Right lobe of liver (tissue), 6 donors: ENCODE data around the gene SH3BGRL3. TPM values are rescaled to one million over a fixed set of nuclear protein-coding genes. Genes with fewer than 3 reads are reported as not detected.

ENCODE experiments used
- ATAC-seq, 4 donors: fragments of 200-7000 bp; cut with Tn5 transposase; one replicate each; pipeline ENCODE4 v1.9.1; 2020; ENCODE audit warnings: mild to moderate bottlenecking in 4 of 4, moderate library complexity in 4 of 4
- DNase-seq, 3 donors: peaks; one replicate each; pipeline ENCODE4 v3.0.0-alpha.2; 2020
- H3K27ac ChIP-seq, 3 donors: fragments of 200-600 bp; one replicate each; pipeline ENCODE4 v1.8.0; 2022
- H3K27me3 ChIP-seq, 2 donors: fragments of 200-600 bp; one replicate each; pipeline ENCODE4 v1.8.0; 2022
- H3K36me3 ChIP-seq, 4 donors: fragments of 200-600 bp; sonication (generic) in 1 of 4; one replicate each; pipeline versions ENCODE4 v1.5.1 to v1.8.0; 2017 to 2022; ENCODE audit warnings: control low read depth in 1 of 4
- H3K4me1 ChIP-seq, 4 donors: fragments of 200-600 bp; sonication (generic) in 1 of 4; one replicate each; pipeline versions ENCODE4 v1.5.1 to v1.8.0; 2017 to 2022; ENCODE audit warnings: control low read depth in 1 of 4
- H3K4me3 ChIP-seq, 3 donors: fragments of 200-600 bp; one replicate each; pipeline ENCODE4 v1.8.0; 2022
- H3K9me3 ChIP-seq, 4 donors: fragments of 200-600 bp; sonication (generic) in 1 of 4; one replicate each; pipeline versions ENCODE4 v1.5.1 to v1.8.0; 2017 to 2022; ENCODE audit warnings: control low read depth in 1 of 4
- POLR2A ChIP-seq: fragments of 450-650 bp; IDR thresholded peaks from one replicate; pipeline ENCODE4 v1.6.1; 2017; ENCODE audit warnings: antibody characterized with exemption, mild to moderate bottlenecking
- WGBS: methylation state at CpG from one replicate; pipeline ENCODE4 v1.1.6; 2018; ENCODE audit warnings: low coverage, low lambda C conversion rate; ENCODE audit not compliant: insufficient coverage; ENCODE audit errors: missing lambda C conversion rate; 5-methylcytosine and 5-hydroxymethylcytosine counted together
- intact Hi-C, 2 donors: fragments of 100-400 bp; cut with DNase I; formaldehyde crosslinking; loops; one replicate each; pipeline versions ENCODE4 v1.11.2 to v1.14.1; 2022
- total RNA-seq, 6 experiments: library from RNA; depleted of rRNA in 2 of 6; stranded (reverse); fragments of >200 nt in 2 of 6; fragmentation: NEBNext Ultra II Directional in 3 of 6; extraction: Animal tissue kit (Norgen Biotek cat#: 25700) in 3 of 6; gene quantifications; one replicate each; pipeline versions ENCODE4 v1.1.0 to v1.2.4, GENCODE V29; 2016 to 2023
- TF ChIP-seq, protein P1 (sequence below), 4 donors: fragments of 200-600 bp in 3 of 4; fragments of 450-650 bp in 1 of 4; IDR thresholded peaks; one replicate each; pipeline versions ENCODE4 v1.5.1 to v1.8.0; 2016 to 2022; ENCODE audit warnings: antibody characterized with exemption in 4 of 4, mild to moderate bottlenecking in 2 of 4
- donor health status: DM: no; HTN: yes; CAD: no.
- donor health status: DM: no; HTN: no; CAD: no.
- donor health status: DM: no; HTN: no; CAD: no.
- donor health status: DM: no; HTN: yes; CAD: no.
- donor health status: DM: no; HTN: yes; CAD: no.

SH3BGRL3 gene
- total RNA-seq, 6 experiments from 2014 or later, result 26.3 to 61.8 (median 34.9) TPM

DNA sequence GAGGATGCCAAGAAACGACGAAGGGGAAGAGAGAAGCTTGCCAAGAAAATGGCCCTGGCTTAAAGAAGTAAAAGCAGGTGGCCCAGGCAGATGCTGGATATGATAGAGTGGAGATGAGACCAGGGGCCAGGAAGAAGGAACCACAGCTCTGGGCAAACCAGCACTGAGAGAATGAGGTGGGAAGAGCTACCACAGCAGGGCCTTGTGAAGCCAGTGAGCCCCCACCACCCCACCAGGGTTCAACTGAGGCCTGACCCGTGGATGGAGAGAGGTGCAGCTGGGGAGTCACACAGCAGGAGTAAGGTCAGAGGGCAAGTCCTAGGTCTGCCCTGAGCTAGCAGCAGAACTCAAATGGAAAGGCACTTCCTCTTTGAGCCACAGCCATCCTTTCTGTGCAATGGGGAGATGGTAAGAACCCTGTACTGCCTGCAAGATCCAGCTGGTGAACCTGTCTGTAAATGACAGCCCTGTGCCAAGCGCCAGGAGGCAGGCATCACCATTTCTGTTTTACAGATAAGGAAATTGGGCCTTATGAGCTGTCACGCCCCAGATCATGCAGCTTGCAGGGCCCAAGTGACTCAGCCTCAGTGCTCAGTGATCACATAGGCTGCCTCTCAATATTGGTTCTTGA is 8.5 kb downstream of the SH3BGRL3 start:
- intact Hi-C loops, result loop anchor here in 1 of 2 donors (10.0 kb wide), 1 partner anchor 76 kb away; no protein-coding TSS in a partner anchor
- no peak for TF ChIP-seq POLR2A
- Histone ChIP-seq H3K36me3 (no peaks in the 10 kb centered on the region), H3K4me1 (peaks cover 0 to 10% (median 0%) of the 10 kb centered on the region in 4 donors), H3K27me3 (no peaks in the 10 kb centered on the region), H3K4me3 (no peak overlapping the region), H3K27ac (peak overlapping the region; percentile 20 to 53 (median 31)), H3K9me3 (no peaks in the 10 kb centered on the region)
- ATAC-seq, result peak in 1 of 4 donors; percentile 4
- WGBS, result 41% methylated on average over 2 of the region's 5 CpGs
- no peak for DNase-seq

DNA sequence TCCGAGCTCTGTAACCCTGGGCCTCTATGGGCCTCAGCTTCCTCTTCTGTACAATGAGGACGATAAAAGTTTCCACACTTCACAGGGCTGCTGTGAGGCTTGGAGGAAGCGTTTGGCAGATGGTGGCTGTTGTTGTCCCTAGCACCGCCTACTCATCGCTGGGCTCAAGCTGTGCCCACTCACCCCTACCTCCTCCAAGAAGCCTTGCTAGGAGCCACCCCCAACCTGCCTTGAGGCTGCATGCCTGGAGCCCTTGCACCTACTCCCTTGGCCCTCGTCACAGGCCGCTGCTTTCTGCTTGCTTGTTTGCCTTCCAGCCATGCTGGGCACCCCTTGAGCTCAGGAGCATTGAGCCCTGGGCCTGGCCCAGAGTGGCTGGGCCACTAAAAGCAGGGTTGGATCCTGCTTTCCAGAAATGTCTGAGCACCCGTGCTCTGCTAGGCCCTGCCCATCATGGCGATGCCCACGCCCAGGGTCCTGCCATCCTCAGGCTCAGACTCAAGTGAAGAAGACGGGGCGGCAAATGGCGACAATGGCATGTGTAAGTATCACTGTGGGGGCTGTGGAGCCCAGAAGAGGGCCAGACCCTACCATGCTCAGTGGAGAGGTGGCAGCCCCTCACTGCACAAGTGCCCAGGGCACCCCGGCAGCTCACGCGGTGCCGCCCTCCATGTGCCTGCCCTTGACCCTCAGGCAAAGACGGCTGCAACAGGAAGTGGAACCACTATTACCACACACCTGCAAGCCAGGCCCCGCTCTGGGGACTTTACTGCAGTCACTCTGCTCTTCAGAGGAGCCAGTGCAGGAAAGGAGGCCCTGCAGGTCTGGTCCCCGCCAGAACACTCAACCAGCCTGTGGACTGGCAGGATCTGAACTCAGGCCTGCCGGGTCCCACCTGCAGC is 9.5 kb downstream of the SH3BGRL3 start:
- Histone ChIP-seq H3K27me3 (no peaks in the 10 kb centered on the region), H3K36me3 (no peaks in the 10 kb centered on the region), H3K4me3 (no peak overlapping the region), H3K27ac (peak overlapping the region; percentile 20 to 53 (median 31)), H3K4me1 (peaks cover 0 to 9% (median 0%) of the 10 kb centered on the region in 4 donors), H3K9me3 (no peaks in the 10 kb centered on the region)
- 78% methylated on average over 4 of the region's 21 CpGs for WGBS
- intact Hi-C loops, result loop anchor here (10.0 kb wide), 1 partner anchor 75 kb away; no protein-coding TSS in a partner anchor
- peak in 2 of 3 donors; percentile 48 for DNase-seq
- TF ChIP-seq, protein P1, sequence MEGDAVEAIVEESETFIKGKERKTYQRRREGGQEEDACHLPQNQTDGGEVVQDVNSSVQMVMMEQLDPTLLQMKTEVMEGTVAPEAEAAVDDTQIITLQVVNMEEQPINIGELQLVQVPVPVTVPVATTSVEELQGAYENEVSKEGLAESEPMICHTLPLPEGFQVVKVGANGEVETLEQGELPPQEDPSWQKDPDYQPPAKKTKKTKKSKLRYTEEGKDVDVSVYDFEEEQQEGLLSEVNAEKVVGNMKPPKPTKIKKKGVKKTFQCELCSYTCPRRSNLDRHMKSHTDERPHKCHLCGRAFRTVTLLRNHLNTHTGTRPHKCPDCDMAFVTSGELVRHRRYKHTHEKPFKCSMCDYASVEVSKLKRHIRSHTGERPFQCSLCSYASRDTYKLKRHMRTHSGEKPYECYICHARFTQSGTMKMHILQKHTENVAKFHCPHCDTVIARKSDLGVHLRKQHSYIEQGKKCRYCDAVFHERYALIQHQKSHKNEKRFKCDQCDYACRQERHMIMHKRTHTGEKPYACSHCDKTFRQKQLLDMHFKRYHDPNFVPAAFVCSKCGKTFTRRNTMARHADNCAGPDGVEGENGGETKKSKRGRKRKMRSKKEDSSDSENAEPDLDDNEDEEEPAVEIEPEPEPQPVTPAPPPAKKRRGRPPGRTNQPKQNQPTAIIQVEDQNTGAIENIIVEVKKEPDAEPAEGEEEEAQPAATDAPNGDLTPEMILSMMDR (IDR thresholded peaks at IDR 0.05), result no peak
- no peak for TF ChIP-seq POLR2A
- ATAC-seq, result peak; percentile 19 to 33 (median 27)

DNA sequence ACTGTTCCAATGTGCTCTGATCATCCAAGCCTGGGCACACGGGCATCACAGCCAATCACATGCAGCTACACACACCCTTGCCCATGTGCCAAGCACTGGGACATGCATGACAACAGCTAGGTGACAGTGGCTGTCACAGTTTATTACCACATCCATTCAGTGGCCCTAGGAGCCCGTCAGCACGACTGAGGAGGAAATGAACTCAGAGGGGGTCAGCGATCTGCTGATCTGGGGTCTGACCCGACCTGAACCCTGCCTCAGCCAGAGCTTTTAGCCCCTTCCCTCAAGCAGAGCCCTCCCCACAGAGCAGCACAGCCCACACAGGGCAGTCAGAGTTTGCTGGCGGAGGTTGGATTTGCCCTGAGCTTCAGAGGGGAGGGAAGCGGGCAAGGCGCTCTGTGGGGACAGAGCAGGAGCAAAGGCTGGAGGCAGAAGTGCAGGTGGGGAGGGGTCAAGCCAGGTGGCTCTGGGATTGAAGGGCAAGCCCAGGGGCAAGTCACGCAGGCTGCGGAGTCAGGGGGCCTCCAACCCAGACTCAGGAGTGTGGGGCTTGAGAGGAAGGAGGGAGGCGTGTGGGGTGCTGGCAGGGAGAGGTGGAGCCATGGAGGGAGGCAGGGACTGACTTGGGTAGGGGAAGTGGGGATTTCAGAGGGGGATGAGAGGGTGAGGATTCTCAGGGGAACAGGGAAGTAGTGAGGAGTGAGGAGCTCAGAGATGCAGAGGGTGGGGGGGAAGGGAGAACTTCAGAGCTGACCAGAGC is 10.4 kb downstream of the SH3BGRL3 start:
- H3K4me1 ChIP-seq, result peaks cover 0 to 3% (median 0%) of the 10 kb centered on the region in 4 donors
- H3K27ac ChIP-seq, result peak overlapping the region; percentile 15 to 53 (median 20)
- no peak for TF ChIP-seq POLR2A
- TF ChIP-seq, protein P1 (IDR thresholded peaks at IDR 0.05), result no peak
- no peak overlapping the region for H3K4me3 ChIP-seq
- 80% methylated on average over 7 of the region's 11 CpGs for WGBS
- intact Hi-C loops, result loop anchor here in 1 of 2 donors (10.0 kb wide), 1 partner anchor 74 kb away; no protein-coding TSS in a partner anchor
- no peaks in the 10 kb centered on the region for H3K36me3 ChIP-seq
- H3K27me3 ChIP-seq, result no peaks in the 10 kb centered on the region
- DNase-seq, result no peak
- peak; percentile 5 to 45 (median 26) for ATAC-seq
- H3K9me3 ChIP-seq, result no peaks in the 10 kb centered on the region

DNA sequence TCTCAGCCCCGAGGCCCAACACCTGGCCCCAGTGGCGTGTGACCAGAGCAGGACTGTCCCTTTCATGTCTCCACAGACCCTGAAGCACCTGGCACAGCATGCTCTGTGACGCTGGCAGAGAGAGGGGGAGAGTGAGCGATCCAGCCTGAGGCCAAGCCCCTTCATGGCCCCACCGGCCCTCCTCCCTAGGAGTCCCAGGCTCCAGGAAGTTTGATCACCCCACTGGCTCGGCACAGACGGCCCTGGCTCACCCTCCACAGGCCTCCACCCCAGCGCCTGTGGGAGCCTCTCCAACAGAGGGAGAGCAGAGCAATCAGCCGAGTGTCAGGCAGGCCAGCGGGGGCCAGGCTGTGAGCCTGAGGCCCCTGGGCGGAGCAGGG is 11.0 kb downstream of the SH3BGRL3 start:
- H3K27ac ChIP-seq, result peak overlapping the region in 2 of 3 donors; percentile 20 to 53
- no peaks in the 10 kb centered on the region for H3K36me3 ChIP-seq
- TF ChIP-seq, protein P1 (IDR thresholded peaks at IDR 0.05), result no peak
- intact Hi-C loops, result loop anchor here in 1 of 2 donors (10.0 kb wide), 1 partner anchor 74 kb away; no protein-coding TSS in a partner anchor
- ATAC-seq, result no peak
- H3K9me3 ChIP-seq, result no peaks in the 10 kb centered on the region
- H3K4me3 ChIP-seq, result no peak overlapping the region
- no CpG with 5 or more reads among the region's 11 CpGs for WGBS
- no peaks in the 10 kb centered on the region for H3K27me3 ChIP-seq
- H3K4me1 ChIP-seq, result peaks cover 0 to 3% (median 0%) of the 10 kb centered on the region in 4 donors
- no peak for DNase-seq
